ENCODE measurements around the gene VEGFD.
A peak's percentile ranks its signal among the peaks of the same experiment; 100 is the strongest.
"Not testable (repeated sequence)": the region's sequence is repeated elsewhere in the genome, so short reads cannot be mapped to it uniquely, and the experiment has no call there.

VEGFD gene

DNA sequence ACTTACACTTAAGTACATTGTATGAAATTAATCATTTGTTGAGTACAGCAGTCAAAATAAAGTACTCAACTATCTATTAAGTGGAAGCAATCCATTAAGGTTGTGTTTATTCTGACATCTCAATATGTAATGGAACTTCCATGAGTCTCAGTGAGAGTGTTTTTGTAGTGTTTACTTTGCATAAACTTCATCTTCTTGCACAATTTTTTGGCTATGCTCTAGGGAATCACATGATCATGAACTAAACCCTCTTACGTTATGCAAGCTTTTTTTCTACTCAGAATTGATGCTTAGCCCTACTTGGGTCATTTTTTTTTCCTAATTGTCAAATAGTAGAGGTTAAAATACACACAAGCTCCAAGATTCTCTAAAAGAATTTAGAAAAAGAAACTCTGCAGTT lies 27.8 kb downstream of the VEGFD start:
- DNase-seq, result no peak

DNA sequence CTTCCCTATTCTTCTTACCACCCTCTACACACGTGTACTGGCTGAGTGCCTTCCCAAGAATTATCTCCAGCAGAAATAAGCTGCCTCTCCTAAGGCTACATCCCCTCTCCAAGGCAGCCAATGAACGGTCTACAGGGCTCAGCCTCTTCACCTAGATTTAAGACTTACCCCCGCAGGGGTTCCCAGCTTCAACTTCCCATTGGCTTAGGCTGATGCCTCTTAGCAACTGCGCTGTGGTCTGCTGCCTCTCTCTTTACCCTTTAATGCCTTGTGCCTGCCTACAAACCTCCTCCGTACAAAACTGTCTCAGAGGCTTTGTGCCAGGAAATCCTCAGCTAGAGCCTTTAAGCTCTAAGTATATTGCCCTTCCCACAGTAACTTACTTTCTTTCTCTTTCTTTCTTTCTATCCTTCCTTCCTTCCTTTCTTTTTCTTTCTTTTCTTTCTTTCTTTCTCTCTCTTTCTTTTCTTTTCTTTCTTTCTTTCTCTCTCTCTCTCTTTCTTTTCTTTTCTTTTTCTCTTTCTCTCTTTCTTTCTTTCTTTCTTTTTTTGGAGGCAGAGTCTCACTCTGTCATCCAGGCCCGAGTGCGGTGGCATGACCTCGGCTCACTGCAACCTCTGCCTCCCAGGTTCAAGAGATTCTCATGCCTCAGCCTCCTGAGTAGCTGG lies 33.8 kb downstream of the VEGFD start:
- no peak for DNase-seq

DNA sequence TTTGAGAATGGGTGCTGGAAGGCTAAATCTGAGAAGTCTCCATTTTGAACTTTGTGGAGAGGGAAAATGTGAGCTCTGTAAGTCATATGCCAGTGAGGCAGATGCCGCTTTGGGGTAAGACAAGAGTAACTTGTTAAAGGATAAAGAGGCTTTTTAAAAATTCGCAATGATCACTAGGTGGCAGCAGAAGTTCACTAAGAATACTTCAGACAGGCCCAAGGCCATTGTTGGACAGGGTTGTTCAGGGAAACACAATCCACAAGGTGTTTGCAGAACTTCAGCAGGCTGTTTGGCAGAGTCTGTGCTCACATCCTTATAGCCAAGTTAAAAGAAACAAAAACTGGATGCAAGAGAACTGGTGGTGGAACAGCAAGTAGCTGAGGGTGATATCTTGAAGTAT lies 35.2 kb downstream of the VEGFD start:
- DNase-seq, result peak; percentile 75

DNA sequence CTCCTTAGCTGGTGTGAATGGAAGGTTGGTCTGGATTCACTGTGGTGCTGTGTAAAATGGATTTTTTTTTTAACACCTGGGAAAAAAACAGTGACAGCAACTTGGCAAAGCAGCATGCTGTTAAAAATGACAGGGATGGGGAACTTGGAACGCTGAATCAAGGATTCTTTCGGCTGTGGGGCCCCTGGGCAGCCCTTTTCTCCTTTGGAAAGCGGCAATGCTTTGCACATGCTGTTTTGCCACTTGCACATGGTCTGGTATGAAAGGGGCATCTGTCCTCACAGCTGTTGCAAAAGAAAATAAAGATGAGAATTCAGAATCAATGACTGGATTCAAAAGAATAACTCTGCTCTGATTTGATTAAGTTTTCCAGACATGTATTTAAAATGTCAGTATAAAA lies 38.2 kb downstream of the VEGFD start:
- no peak for DNase-seq

DNA sequence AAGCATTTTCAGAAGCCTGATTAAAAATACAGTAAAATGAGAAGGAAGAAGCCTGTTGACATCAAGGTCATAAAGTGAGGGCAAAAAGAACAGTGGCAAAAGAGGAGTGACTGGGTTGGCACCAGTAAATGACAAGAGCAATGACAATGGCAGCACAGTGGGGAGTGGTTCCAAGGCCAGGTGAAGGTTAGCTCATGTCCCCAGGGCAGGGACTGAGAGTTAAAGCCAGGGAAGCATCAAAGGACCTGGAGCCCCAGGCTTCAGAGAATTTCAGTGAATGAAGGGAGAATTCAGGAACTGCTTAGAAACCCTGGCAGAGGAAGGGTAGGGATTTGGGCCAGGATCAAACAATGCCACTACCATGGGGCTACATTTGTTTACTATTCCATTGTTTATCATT lies 40.1 kb downstream of the VEGFD start:
- DNase-seq, result no peak

DNA sequence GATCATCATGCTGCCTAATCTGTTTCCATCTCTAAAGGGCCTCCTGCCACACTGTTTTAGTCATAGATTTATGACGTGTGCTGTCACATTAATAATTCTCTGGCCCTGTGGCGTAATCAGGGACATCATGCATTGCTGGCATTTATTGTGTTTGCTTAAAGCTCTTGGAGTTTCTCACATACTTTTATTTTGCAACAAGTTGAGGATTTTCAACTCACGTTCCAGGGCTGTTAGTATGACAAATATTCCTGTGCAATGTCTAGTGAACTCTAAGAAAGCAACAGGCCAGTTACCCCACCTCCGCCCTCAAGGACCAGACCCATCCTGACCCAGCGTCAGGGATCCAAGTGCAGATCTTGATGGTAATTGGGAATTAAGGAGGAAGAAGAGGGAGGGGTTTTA lies 41.1 kb downstream of the VEGFD start:
- DNase-seq, result no peak

DNA sequence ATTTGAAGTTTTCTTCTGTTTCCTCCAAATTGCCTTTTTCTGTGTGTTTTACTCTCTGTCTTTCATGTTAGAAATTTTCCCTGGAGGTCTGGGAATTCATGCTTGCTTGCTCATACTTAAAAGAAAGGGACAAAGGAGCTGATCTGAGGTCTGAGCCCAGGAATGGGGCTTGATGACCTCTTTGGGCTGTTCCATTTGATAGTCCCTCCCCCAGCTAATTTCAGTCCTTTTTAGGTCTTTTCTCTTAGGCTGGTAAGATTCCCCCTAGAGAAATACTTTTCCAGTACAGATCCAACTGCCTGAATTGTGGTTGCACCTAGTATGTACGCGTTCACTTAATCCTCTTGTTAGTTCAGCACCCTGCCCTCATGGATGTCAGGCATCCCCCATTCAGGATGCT lies 43.3 kb downstream of the VEGFD start:
- no peak for DNase-seq

DNA sequence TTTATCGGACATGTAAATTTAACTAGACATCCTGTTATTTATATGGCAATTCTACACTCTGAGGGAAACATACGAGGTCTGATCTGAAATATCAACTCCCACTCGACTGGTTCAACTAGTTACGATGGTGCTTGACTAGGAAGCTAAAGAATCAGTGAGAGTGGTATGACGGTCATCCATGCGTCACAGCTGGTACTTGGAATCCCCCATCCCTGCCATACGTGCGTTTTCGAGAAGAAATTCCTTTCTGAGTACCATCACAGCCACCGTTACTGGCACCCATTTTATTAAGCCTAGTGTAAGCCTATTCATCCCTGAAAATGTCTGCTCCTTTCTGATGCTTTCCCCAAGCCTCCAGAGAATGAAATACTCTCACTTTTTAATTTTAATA lies 48.2 kb downstream of the VEGFD start:
- no peak for DNase-seq

DNA sequence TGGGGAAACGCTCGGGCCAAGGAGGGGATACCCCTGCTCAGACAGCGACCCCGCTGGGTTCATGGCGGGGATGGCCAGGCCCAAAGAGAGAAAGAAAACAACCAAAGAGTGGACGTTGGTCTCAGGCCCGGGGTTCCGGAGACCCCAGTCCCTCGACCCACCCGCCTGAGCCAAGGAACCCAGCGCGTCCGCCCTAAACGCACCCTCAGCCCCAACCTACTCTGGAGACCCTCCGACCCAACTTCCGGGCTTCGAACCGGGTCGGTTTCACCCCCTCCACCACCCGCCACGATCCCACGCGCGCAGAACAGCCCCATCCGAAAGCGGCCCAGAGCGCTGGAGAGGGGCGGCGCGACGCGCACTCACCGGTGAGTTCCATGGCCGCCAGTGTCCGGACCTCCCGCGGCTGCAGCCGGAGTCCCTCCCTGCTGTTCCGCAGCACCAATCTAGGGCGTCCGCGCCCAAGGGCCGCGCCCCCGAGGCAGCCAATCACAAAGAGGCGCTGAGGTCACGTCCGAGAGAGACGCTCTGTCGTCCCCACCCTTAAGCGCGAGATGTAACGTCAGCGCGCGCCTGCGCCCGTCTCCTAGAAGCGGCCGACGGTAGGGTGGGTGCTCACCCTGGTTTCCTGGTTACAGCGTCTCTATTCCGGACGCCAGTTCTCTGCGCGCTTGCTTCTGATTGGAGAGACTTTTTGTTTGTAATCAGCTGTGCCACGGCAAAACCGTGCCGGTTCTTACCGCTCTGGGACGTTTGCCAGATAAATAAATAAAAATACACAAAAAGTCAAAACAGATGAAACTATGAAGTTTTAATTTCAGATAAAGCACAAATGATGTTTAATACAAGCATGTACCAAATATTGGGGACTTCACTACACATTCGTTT lies 48.8 kb downstream of the VEGFD start, which contains the start of gene PIGA:
Gene PIGA (minus strand): TSS at position 389 of the 888 bp plus-strand sequence. CDS start 3,593 bp downstream, outside the sequence.
- DNase-seq, result peak; percentile 95

DNA sequence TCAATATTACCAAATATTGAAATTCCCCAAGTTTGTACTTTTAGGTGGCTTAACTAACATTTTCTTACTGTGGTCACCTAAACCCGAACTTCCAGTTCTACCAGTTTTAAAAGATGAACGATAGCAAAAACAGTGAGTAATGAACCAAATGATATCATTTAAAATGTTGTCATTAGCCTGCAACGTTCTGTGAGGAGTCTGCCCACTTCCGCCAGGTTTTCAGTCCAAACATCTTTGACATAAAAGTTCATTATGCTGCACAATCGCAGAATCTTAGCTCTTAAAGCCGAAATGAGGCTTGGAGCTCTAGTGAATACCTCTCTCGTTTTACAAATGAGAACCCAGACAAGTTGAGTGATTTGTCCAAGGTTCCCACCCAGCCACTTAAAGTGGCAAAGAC lies 49.7 kb downstream of the VEGFD start:
- DNase-seq, result no peak

DNA sequence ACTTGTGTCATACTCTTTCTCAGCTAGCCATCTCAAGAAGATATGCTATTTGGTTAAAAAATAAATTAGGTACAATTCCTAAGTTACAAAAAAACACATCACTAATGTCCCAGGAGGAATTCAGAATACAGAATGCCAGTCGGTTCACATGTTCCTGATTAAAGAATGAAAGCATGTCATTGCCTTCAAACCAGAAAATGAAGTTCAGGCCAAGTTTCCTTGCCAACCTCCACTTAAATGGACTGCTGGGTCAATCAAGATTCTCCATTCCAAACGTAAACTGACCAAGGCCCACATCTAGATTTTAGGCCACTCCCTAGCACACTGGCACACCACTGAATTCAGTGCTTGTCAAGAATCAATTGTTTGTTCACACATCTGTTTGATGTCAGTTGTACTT lies 55.4 kb downstream of the VEGFD start:
- DNase-seq, result no peak

DNA sequence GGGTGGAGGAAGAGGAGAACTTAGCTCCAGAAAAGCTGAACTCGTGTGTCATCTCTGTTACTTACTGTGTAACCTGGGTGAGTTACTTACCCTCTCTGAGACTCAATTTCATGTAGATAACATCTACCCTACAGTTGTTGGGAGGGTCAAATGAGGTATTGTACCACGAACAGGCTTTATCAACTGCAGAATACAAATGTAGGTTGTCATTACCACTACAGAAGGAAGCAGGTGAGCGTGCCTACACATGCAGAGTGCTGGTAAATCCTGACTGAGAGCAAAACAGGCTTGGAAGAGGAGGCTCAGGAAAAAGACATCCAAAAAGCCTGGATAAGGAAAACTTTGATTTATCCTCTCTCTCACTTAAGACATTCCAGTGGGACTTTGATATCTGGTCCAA lies 56.1 kb downstream of the VEGFD start:
- DNase-seq, result no peak

DNA sequence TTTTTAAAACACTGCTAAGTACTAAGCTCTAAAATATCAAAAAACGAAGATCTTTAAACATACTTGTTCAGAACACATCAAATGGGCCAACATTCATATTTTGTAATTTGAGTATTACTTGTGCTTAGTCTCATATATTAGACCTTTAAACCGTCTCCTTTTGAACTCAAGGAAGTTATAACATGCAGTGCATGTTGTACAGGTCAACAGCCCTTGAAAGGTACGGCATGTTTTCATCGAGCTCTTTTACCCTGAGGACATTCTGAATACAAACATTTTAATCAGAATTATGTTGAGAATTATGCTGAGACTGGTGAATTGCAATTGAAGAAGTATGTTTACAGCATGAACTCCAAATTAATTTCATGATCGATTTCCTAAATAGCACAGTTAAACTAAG lies 61.7 kb downstream of the VEGFD start:
- DNase-seq, result no peak

DNA sequence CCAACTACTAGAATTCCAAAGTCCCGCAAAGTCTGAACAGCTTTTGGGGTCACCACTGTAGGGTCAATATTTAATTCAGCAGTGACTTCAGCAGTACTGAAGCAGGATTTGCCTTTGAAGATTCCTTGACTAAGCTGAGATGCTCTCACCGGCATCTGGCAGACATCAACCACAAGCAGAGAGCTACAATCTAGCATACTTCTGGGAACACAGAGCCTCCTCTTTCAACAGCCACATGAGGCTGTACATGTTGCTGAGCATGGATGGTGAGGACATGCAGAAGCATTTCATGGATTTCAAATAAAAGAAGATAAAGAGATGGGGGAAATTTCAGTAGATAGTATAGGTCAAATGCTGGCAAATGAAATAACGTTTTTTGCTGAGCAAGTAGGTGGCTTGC lies 62.1 kb downstream of the VEGFD start:
- no peak for DNase-seq

DNA sequence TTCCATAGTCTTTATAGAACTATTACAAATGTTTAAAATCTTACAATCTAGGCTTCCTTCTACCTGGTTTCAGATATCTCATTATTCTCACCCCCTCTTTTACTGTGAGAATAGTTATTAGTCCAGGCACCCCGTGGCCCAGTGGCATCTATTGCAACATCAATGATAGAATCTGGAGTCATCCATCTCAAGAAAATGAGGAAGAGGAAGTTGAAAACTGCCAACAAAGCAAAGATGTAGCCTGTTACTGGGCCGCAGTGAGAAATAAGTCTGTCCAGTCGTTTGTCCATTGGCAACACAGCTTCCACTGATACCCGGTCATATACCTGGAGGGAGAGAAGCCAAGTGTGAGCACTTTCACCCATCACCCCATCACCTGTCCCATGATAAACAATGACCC lies 62.8 kb downstream of the VEGFD start:
- DNase-seq, result no peak

DNA sequence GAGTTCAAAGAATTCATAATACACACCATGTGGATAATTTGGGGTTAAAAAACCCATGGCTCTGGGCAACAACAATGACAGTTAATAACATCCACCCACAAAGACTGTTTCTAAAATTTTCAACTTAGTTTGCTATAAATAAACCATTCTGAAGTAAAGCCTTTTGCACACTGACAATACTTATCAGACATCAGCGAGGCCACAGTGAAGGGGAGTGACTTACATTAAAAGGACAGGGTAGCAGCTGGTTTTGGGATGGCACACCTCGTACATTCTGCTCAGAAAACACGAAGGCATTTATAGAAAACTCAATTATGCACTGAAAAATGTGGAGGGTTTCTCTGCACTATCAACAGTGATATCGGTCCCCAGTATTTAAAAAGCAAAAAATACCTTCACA lies 63.9 kb downstream of the VEGFD start:
- no peak for DNase-seq

DNA sequence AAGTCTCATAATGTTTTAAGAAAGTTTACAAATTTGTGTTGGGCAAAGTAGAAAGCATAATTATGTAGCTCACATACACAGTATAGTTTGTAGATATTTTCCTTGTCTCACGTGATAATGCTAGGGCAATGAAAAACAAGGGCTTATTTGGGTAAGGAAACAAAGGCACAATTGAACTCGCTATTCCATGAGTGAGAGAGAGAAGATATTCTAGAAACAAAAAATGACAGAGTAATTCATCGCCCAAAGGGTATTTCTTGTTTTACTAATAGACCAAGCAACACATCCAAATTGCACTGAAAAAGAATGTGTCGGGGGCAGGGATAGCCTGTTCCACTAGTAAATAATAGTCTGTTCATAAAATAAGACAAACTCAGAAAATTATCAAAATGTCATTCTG lies 65.1 kb downstream of the VEGFD start:
- DNase-seq, result no peak

DNA sequence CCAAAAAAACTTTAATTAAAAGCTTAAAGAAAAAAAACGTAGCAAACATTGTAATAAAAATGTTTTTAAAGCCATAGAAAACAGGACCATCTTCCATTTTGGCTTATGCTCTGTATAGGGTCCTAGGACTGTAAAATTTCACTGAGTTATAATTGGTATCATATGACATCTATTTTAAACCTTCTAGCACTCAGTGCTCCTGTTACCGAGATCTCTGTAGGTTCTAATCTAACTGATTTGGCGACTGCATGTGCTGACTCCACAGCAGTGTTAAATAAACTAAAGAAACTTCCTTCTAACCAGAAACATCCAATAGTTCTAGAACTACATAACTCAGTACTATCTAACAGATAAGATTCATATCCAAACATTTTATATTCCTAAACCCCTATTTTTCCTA lies 68.7 kb downstream of the VEGFD start, which contains the start of gene ASB11:
Gene ASB11 (minus strand): TSS at position 132 of the 400 bp plus-strand sequence. CDS start 35 bp downstream, at position 97.
- DNase-seq, result no peak

DNA sequence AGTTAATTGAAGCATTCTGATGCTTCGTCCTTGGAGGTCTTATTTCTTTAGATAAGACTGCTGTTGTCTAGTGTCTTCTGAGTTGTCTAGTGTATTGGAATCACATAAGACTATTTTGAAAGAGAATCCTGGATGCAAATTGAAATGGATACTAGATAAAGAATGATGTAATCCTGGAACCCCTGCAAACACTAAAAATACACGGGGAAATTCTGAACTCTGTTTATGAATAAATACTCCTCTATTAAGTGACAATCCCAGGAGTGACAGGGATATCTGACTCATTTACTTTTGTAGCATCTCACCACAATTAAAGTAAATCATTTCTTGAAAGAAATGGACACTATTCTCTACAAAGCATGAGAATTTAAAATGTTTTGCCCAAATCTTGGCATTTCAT lies 69.7 kb downstream of the VEGFD start:
- DNase-seq, result no peak

DNA sequence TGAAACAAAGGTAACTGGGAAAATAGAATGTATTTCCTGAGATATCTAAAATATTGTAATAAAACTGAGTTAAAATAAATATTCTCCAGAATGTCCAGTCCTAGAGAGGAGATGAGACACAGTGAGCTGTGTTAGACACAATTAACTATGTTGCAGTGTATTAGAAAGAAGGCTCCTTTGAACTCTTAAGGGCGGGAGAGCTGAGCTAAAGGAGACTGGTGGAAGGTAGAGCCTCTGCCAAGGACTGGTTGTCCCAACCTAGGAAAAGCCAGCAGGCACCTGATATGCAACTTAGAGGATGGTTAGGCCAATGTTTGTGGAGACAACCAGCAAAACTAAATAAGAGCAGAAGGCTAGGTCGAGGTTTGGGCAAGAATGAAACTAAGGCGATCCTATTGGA lies 73.1 kb downstream of the VEGFD start:
- no peak for DNase-seq

DNA sequence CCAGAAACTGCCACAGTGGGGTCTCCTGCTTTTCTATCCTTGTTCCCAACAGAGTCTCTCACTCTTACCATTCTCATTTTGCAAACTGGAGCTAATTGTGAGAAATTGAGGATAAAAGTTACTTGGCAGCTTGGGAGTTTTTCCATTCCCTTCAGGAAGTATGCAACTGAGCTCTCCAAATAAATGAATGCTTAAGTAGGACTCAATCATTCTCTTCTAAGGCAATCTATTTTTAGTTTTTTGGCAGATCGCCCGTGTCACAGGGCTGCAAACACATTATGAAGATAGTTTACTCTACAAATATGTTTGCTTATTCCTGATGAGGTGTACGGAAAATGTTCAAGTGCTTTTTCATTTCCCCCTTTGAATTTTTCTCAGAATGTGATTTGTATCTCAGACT lies 74.1 kb downstream of the VEGFD start:
- no peak for DNase-seq

DNA sequence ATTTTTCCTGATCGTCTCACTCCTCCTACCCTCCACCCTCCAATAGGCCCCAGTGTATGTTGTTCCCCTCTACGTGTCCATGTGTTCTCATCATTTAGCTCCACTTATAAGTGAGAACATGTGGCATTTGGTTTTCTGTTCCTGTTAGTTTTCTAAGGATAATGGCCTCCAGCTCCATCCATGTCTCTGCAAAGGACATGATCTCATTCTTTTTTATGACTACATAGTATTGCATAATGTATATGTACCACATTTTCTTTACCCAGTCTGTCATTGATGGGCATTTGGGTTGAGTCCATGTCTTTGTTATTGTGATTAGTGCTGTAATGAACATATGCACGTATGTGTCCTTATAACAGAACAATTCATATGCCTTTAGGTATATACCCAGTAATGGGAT lies 78.3 kb downstream of the VEGFD start:
- not testable (repeated sequence) for DNase-seq

DNA sequence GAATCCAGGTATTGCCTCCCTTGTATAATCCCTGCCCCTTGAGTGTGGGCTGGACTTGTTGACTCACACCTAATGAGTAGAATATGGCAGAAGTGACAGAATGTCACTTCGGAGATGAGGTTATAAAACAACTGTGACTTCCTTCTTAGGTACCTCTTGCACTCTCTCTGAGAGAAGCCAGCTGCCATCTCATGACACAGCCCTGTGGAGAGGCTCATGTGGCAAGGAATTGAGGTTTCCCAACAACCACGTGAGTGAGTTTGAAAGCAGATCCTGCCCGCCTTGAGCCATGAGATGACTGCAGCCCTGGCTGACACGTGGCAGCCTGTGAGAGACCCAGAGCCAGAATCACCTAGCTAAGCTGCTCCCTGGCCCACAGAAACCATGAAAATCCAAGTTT lies 82.3 kb downstream of the VEGFD start:
- no peak for DNase-seq

Measured in NCI-H526 treated with DMSO at 0.1 percent for 48 hours (cell line).